ENCODE measurements around the gene LENG8. TPM values are rescaled to one million over a fixed set of nuclear protein-coding genes. Genes with fewer than 3 reads are reported as not detected.

LENG8 gene
- polyA plus RNA-seq, 3 donors = 3.6 to 341 (median 5.8) TPM

- intact Hi-C loops (cut with micrococcal nuclease) = loop anchor here in 1 of 2 donors (10.0 kb wide), 2 partner anchors 117 to 197 kb away; partner anchors contain the start of gene LILRA1
- Mint-ChIP-seq H3K4me3 (peak overlapping the region in 1 of 2 donors; percentile 84), H3K27me3 (ENCODE audit: low read depth in 3 of 3) (peaks cover 76 to 90% (median 86%) of the 10 kb centered on the region in 3 donors), H3K36me3 (no peaks in the 10 kb centered on the region), H3K4me1 (peaks cover 37% of the 10 kb centered on the region), H3K27ac (no peak overlapping the region), H3K9me3 (peaks cover 0 to 28% (median 7%) of the 10 kb centered on the region in 7 donors)
- Histone ChIP-seq H3K79me2 (ENCODE audit: insufficient read depth, low read length) (no peaks in the 10 kb centered on the region), H3K27me3 (ENCODE audit: control insufficient read depth in 2 of 2, insufficient read depth in 2 of 2, low read length in 2 of 2) (peaks cover 41 to 89% of the 10 kb centered on the region in 2 donors), H3K27ac (ENCODE audit: low read depth in 1 of 2, low read length in 2 of 2) (no peak overlapping the region), H3K4me2 (replicated peaks; ENCODE audit: extremely low read depth, low read length, poor library complexity, severe bottlenecking) (no peak overlapping the region), H3K4me1 (ENCODE audit: control insufficient read depth in 1 of 2, insufficient read depth in 2 of 2, low read length in 2 of 2) (peaks cover 22 to 33% of the 10 kb centered on the region in 2 donors), H3K36me3 (replicated peaks in 1 of 2; ENCODE audit: control insufficient read depth in 1 of 2, insufficient read depth in 2 of 2, low read length in 2 of 2) (no peaks in the 10 kb centered on the region), H3K9me3 (replicated peaks in 1 of 2; ENCODE audit: control insufficient read depth in 1 of 2, insufficient read depth in 1 of 2, low read length in 2 of 2) (peaks cover 0 to 9% of the 10 kb centered on the region in 2 donors), H3K4me3 (replicated peaks in 1 of 3; ENCODE audit: low read depth in 2 of 3, low read length in 3 of 3) (no peak overlapping the region), H2AFZ (ENCODE audit: insufficient read depth, low read depth, low read length, poor library complexity, severe bottlenecking) (no peak overlapping the region), H3K9ac (ENCODE audit: insufficient read depth, low read length, poor library complexity, severe bottlenecking) (no peak overlapping the region), H4K20me1 (ENCODE audit: insufficient read depth, low read length) (peaks cover 15% of the 10 kb centered on the region)
- DNase-seq = no peak
- no peak for TF ChIP-seq CTCF (IDR thresholded peaks at IDR 0.05)
- 100% methylated on average over 2 of the region's 3 CpGs for WGBS (ENCODE audit: insufficient coverage)
Observed at GRCh38 chr19:54477650-54478049, 28.7 kb downstream of the LENG8 start.

GRCh38 chr19:54478677-54479266, 29.8 kb downstream of the LENG8 start:
- H3K36me3 ChIP-seq (replicated peaks in 1 of 2; ENCODE audit: control insufficient read depth in 1 of 2, insufficient read depth in 2 of 2, low read length in 2 of 2) = no peaks in the 10 kb centered on the region
- no peak overlapping the region for H2AFZ ChIP-seq (ENCODE audit: insufficient read depth, low read depth, low read length, poor library complexity, severe bottlenecking)
- H3K27me3 ChIP-seq (ENCODE audit: control insufficient read depth in 2 of 2, insufficient read depth in 2 of 2, low read length in 2 of 2) = peaks cover 41 to 83% of the 10 kb centered on the region in 2 donors
- H3K9me3 ChIP-seq (replicated peaks in 1 of 2; ENCODE audit: control insufficient read depth in 1 of 2, insufficient read depth in 1 of 2, low read length in 2 of 2) = peaks cover 0 to 9% of the 10 kb centered on the region in 2 donors
- H3K4me1 Mint-ChIP-seq = peaks cover 35% of the 10 kb centered on the region
- intact Hi-C loops (cut with micrococcal nuclease) = loop anchor here in 1 of 2 donors (10.0 kb wide), 2 partner anchors 116 to 196 kb away; partner anchors contain the start of gene LILRA1
- peaks cover 10% of the 10 kb centered on the region for H4K20me1 ChIP-seq (ENCODE audit: insufficient read depth, low read length)
- H3K27ac ChIP-seq (ENCODE audit: low read depth in 1 of 2, low read length in 2 of 2) = no peak overlapping the region
- H3K4me2 ChIP-seq (replicated peaks; ENCODE audit: extremely low read depth, low read length, poor library complexity, severe bottlenecking) = no peak overlapping the region
- no peak overlapping the region for H3K4me3 ChIP-seq (replicated peaks in 1 of 3; ENCODE audit: low read depth in 2 of 3, low read length in 3 of 3)
- 0% methylated on average over 2 of the region's 10 CpGs for WGBS (ENCODE audit: insufficient coverage)
- H3K27me3 Mint-ChIP-seq (ENCODE audit: low read depth in 3 of 3) = peaks cover 71 to 84% (median 76%) of the 10 kb centered on the region in 3 donors
- peaks cover 0 to 22% (median 7%) of the 10 kb centered on the region in 7 donors for H3K9me3 Mint-ChIP-seq
- peak overlapping the region in 1 of 2 donors; percentile 84 for H3K4me3 Mint-ChIP-seq
- peak; percentile 27 to 55 (median 53) for DNase-seq
- no peak overlapping the region for H3K9ac ChIP-seq (ENCODE audit: insufficient read depth, low read length, poor library complexity, severe bottlenecking)
- H3K36me3 Mint-ChIP-seq = no peaks in the 10 kb centered on the region
- H3K79me2 ChIP-seq (ENCODE audit: insufficient read depth, low read length) = no peaks in the 10 kb centered on the region
- H3K27ac Mint-ChIP-seq = no peak overlapping the region
- TF ChIP-seq CTCF (IDR thresholded peaks at IDR 0.05) = peak; percentile 84
- H3K4me1 ChIP-seq (ENCODE audit: control insufficient read depth in 1 of 2, insufficient read depth in 2 of 2, low read length in 2 of 2) = peaks cover 24 to 33% of the 10 kb centered on the region in 2 donors

All from CD14-positive monocyte (primary cell).